K562 (cell line): Measurements from ENCODE around the gene JAM2. TPM values are rescaled to one million over a fixed set of nuclear protein-coding genes. Genes with fewer than 3 reads are reported as not detected.

Experiments used
- AFF4 ChIP-seq: sonication (generic); formaldehyde crosslinking; IDR thresholded peaks from 2 replicates; pipeline ENCODE4 v1.8.0; 2023; ENCODE audit warnings: mild to moderate bottlenecking, missing genetic modification reagents
- ATF7 ChIP-seq: fragments of 450-650 bp; IDR thresholded peaks from 2 replicates; pipeline ENCODE4 v1.7.1; 2014; ENCODE audit warnings: mild to moderate bottlenecking, moderate library complexity
- CHAMP1 ChIP-seq: fragments of 450-650 bp; IDR thresholded peaks from 2 replicates; pipeline ENCODE4 v1.6.1; 2016; ENCODE audit warnings: mild to moderate bottlenecking
- CHCHD3 ChIP-seq: fragments of 250-450 bp; sonication (Bioruptor Pico); IDR thresholded peaks from 2 replicates; pipeline ENCODE4 v2.1.2; 2022; ENCODE audit warnings: mild to moderate bottlenecking
- CHD4 ChIP-seq: fragments of 200-600 bp; sonication (generic); IDR thresholded peaks from 3 replicates; pipeline ENCODE4 v1.6.1; 2012; ENCODE audit warnings: low read depth, mild to moderate bottlenecking, mixed read lengths, low read length, inconsistent platforms; ENCODE audit not compliant: insufficient read depth, insufficient replicate concordance, poor library complexity, severe bottlenecking
- CREB1 ChIP-seq, 2 experiments: sonication (generic) in 1 of 2; formaldehyde crosslinking in 1 of 2; IDR thresholded peaks; 2 replicates each; pipeline versions ENCODE4 v1.6.1 to v1.8.0; 2012 to 2022; ENCODE audit warnings: inconsistent platforms in 1 of 2, mild to moderate bottlenecking in 1 of 2, missing genetic modification reagents in 1 of 2, moderate library complexity in 1 of 2
- CXXC5 ChIP-seq: fragments of 250-450 bp; sonication (Bioruptor Pico); IDR thresholded peaks from 2 replicates; pipeline ENCODE4 v1.8.0; 2022; ENCODE audit warnings: inconsistent platforms, mild to moderate bottlenecking, moderate library complexity
- FOXP1 ChIP-seq: sonication (generic); formaldehyde crosslinking; IDR thresholded peaks from 2 replicates; pipeline ENCODE4 v1.8.0; 2022; ENCODE audit warnings: mild to moderate bottlenecking, missing genetic modification reagents
- KDM4B ChIP-seq, 2 experiments: fragments of 450-650 bp in 1 of 2; sonication (generic) in 1 of 2; IDR thresholded peaks; 2 replicates each; pipeline ENCODE4 v1.6.1; 2016 to 2017; ENCODE audit warnings: borderline replicate concordance in 2 of 2, antibody characterized with exemption in 1 of 2, low read depth in 1 of 2, mild to moderate bottlenecking in 1 of 2
- SNIP1 ChIP-seq: fragments of 450-650 bp; IDR thresholded peaks from 2 replicates; pipeline ENCODE4 v1.7.1; 2017; ENCODE audit warnings: low read depth, mild to moderate bottlenecking
- TRIM25 ChIP-seq: fragments of 450-650 bp; IDR thresholded peaks from 2 replicates; pipeline ENCODE4 v1.7.0; 2016; ENCODE audit warnings: borderline replicate concordance
- ZC3H4 ChIP-seq: sonication (generic); formaldehyde crosslinking; IDR thresholded peaks from 2 replicates; pipeline ENCODE4 v1.9.0; 2021; ENCODE audit warnings: missing genetic modification reagents, borderline replicate concordance
- ZNF124 ChIP-seq: sonication (generic); formaldehyde crosslinking; IDR thresholded peaks from 2 replicates; pipeline ENCODE4 v1.8.1; 2022; ENCODE audit warnings: missing genetic modification reagents
- ZNF23 ChIP-seq: fragments of 250-450 bp; sonication (Bioruptor Pico); IDR thresholded peaks from 2 replicates; pipeline ENCODE4 v1.4.0; 2020; ENCODE audit warnings: mild to moderate bottlenecking
- ZNF696 ChIP-seq: fragments of 250-450 bp; sonication (Bioruptor Pico); conservative IDR thresholded peaks from 2 replicates; pipeline ENCODE4 v1.4.0; 2020; ENCODE audit warnings: mild to moderate bottlenecking, moderate library complexity
- ZNF77 ChIP-seq: fragments of 250-450 bp; sonication (Bioruptor Pico); IDR thresholded peaks from 2 replicates; pipeline ENCODE4 v1.5.0; 2020
- polyA plus RNA-seq, 8 experiments: library from polyadenylated mRNA; depleted of rRNA in 4 of 8; stranded (reverse) in 5 of 8; unstranded in 3 of 8; fragments of >200 nt; fragmentation: Nextera tagmentation in 2 of 8; fragmentation: Illumina TruSeq in 1 of 8; extraction: Ambion mirVana in 2 of 8; extraction: Trizol in 1 of 8; gene quantifications; 2 replicates each; pipeline versions ENCODE4 v1.2.1 to v1.2.3, GENCODE V29; 2011 to 2014; ENCODE audit warnings: inconsistent platforms in 1 of 8, missing spikeins in 1 of 8
- total RNA-seq, 7 experiments: library from RNA; depleted of rRNA in 6 of 7; stranded (reverse); fragments of >200 nt in 6 of 7; fragmentation: Illumina TruSeq in 2 of 7; extraction: Trizol in 2 of 7; gene quantifications; 2 replicates each; pipeline versions ENCODE4 v1.2.1 to v1.2.3, GENCODE V29; 2011 to 2021; ENCODE audit warnings: low replicate concordance in 1 of 7
- TF ChIP-seq, protein P1 (sequence below): fragments of 450-650 bp; conservative IDR thresholded peaks from 2 replicates; pipeline ENCODE4 v1.6.1; 2016; ENCODE audit warnings: missing genetic modification characterization, low read depth, mild to moderate bottlenecking, control low read depth, missing compliant biosample characterization

JAM2 gene
- total and polyA plus RNA-seq, 9 of the 15 experiments (the other 6 are each of a cell fraction or from before 2014, with no cell fraction given), result 0.03 to 0.08 (median 0.07) TPM; not detected in 6

GRCh38 chr21:25608044-25608737 lies 30.9 kb upstream of the JAM2 start (continued):
- TF ChIP-seq CREB1 (IDR thresholded peaks at IDR 0.05), result no peak
- TF ChIP-seq CREB1 (CRISPR knock-in tag; IDR thresholded peaks at IDR 0.05), result no peak
- TF ChIP-seq ZNF696 (CRISPR knock-in tag), result no peak
- TF ChIP-seq CHCHD3 (CRISPR knock-in tag), result no peak
- TF ChIP-seq SNIP1, result no peak
- TF ChIP-seq CXXC5, result no peak
- no peak for TF ChIP-seq ZC3H4 (CRISPR knock-in tag)
- TF ChIP-seq TRIM25, result no peak
- TF ChIP-seq ZNF23 (CRISPR knock-in tag), result no peak
- no peak for TF ChIP-seq FOXP1 (CRISPR knock-in tag)
- no peak for TF ChIP-seq AFF4 (CRISPR knock-in tag)
- no peak for TF ChIP-seq KDM4B (IDR thresholded peaks at IDR 0.05; ENCODE audit: borderline replicate concordance in 2 of 2, low read depth in 1 of 2)
- no peak for TF ChIP-seq ZNF124 (CRISPR knock-in tag)
- no peak for TF ChIP-seq ZNF77 (CRISPR knock-in tag)
- peak; percentile 45; the same call in 1 of the 2 replicates for TF ChIP-seq ATF7
- no peak for TF ChIP-seq CHAMP1
- no peak for TF ChIP-seq CHD4
- TF ChIP-seq, protein P1, sequence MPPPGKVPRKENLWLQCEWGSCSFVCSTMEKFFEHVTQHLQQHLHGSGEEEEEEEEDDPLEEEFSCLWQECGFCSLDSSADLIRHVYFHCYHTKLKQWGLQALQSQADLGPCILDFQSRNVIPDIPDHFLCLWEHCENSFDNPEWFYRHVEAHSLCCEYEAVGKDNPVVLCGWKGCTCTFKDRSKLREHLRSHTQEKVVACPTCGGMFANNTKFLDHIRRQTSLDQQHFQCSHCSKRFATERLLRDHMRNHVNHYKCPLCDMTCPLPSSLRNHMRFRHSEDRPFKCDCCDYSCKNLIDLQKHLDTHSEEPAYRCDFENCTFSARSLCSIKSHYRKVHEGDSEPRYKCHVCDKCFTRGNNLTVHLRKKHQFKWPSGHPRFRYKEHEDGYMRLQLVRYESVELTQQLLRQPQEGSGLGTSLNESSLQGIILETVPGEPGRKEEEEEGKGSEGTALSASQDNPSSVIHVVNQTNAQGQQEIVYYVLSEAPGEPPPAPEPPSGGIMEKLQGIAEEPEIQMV, result no peak
